GM21423 (cell line): ENCODE data around the gene RAB3GAP2.
"Not testable (repeated sequence)": the region's sequence is repeated elsewhere in the genome, so short reads cannot be mapped to it uniquely, and the experiment has no call there.

Experiments used
- ATAC-seq: cut with Tn5 transposase; IDR thresholded peaks from one replicate; pipeline ENCODE4 v1.9.1; 2021; ENCODE audit warnings: mild to moderate bottlenecking, moderate library complexity; ENCODE audit not compliant: unreplicated experiment

The RAB3GAP2 gene

GRCh38 chr1:220287129-220287528 is 14.9 kb upstream of the RAB3GAP2 start:
- ATAC-seq: no peak

- ATAC-seq: no peak
These were observed 11.4 kb upstream of the RAB3GAP2 start for GRCh38 chr1:220283625-220284024.

GRCh38 chr1:220281159-220281574 is 8.9 kb upstream of the RAB3GAP2 start:
- ATAC-seq: no peak

GRCh38 chr1:220280249-220280648 is 8.0 kb upstream of the RAB3GAP2 start:
- no peak for ATAC-seq

GRCh38 chr1:220278991-220279390 is 6.7 kb upstream of the RAB3GAP2 start:
- ATAC-seq: no peak

- ATAC-seq: no peak
These were observed 3.2 kb upstream of the RAB3GAP2 start for GRCh38 chr1:220275430-220275829.

GRCh38 chr1:220274251-220274855 is 2.1 kb upstream of the RAB3GAP2 start:
- ATAC-seq: no peak

GRCh38 chr1:220272841-220273090 is 513 bp upstream of the RAB3GAP2 start:
- ATAC-seq: no peak

- peak; percentile 1 for ATAC-seq
These were observed 577 bp downstream of the RAB3GAP2 start for GRCh38 chr1:220271706-220272046.

GRCh38 chr1:220269036-220269435 is 3.2 kb downstream of the RAB3GAP2 start:
- no peak for ATAC-seq

- ATAC-seq: no peak
These were observed 4.6 kb downstream of the RAB3GAP2 start for GRCh38 chr1:220267630-220268029.

GRCh38 chr1:220260228-220260627 is 12.0 kb downstream of the RAB3GAP2 start:
- ATAC-seq: not testable (repeated sequence)

GRCh38 chr1:220259756-220260155 is 12.5 kb downstream of the RAB3GAP2 start:
- not testable (repeated sequence) for ATAC-seq

- not testable (repeated sequence) for ATAC-seq
These were observed 16.1 kb downstream of the RAB3GAP2 start for GRCh38 chr1:220256194-220256593.

GRCh38 chr1:220255204-220255603 is 17.0 kb downstream of the RAB3GAP2 start:
- no peak for ATAC-seq

GRCh38 chr1:220253290-220253689 is 19.0 kb downstream of the RAB3GAP2 start:
- ATAC-seq: not testable (repeated sequence)

- no peak for ATAC-seq
These were observed 21.0 kb downstream of the RAB3GAP2 start for GRCh38 chr1:220251272-220251671.

GRCh38 chr1:220250681-220251080 is 21.6 kb downstream of the RAB3GAP2 start:
- no peak for ATAC-seq

GRCh38 chr1:220249522-220249921 is 22.7 kb downstream of the RAB3GAP2 start:
- no peak for ATAC-seq

GRCh38 chr1:220248715-220249265 is 23.5 kb downstream of the RAB3GAP2 start:
- not testable (repeated sequence) for ATAC-seq

GRCh38 chr1:220245900-220246299 is 26.4 kb downstream of the RAB3GAP2 start:
- ATAC-seq: not testable (repeated sequence)

- ATAC-seq: no peak
These were observed 28.3 kb downstream of the RAB3GAP2 start for GRCh38 chr1:220243947-220244346.

- ATAC-seq: no peak
These were observed 31.1 kb downstream of the RAB3GAP2 start for GRCh38 chr1:220241072-220241663.
